Skeletal muscle cell (primary cell): ENCODE results near the gene CTH.
"Not testable (repeated sequence)": the region's sequence is repeated elsewhere in the genome, so short reads cannot be mapped to it uniquely, and the experiment has no call there.

Source experiments
- DNase-seq: peaks from one replicate; pipeline ENCODE4 v3.0.0-alpha.2; 2010; ENCODE audit warnings: low read depth
- H3K4me3 ChIP-seq: 2 replicates; pipeline ENCODE4 v1.5.1; 2011; ENCODE audit warnings: low read depth, mild to moderate bottlenecking, control low read depth, low read length, moderate library complexity

The CTH gene

DNA sequence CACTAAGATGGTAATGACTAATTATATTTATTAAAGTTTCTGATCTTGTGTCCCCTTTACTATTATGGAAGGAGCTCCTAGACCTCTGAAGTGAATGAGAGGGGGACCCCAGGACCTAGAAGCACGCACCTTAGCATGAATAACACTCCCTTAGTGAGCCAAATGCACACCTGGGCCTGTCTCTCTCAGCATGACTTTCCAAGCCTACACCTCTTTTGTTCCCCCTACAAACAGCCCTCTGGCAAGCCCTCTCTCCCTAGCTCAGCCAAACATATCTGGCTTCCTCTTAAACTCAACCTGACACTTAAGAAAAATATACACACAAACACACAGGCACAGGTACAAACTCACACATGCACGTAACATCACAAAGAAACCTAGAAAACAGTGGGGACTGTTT is 7.3 kb upstream of the CTH start:
- DNase-seq, result no peak
- H3K4me3 ChIP-seq, result no peak overlapping the region

GRCh38 chr1:70405780-70406416 is 5.2 kb upstream of the CTH start:
- H3K4me3 ChIP-seq, result no peak overlapping the region
- DNase-seq, result no peak

GRCh38 chr1:70409136-70409535 is 1.9 kb upstream of the CTH start:
- DNase-seq, result no peak
- no peak overlapping the region for H3K4me3 ChIP-seq

GRCh38 chr1:70411360-70411844 is 334 bp downstream of the CTH start:
- DNase-seq, result no peak
- H3K4me3 ChIP-seq, result peak overlapping the region; percentile 93

GRCh38 chr1:70415882-70416281 is 4.8 kb downstream of the CTH start:
- DNase-seq, result no peak
- H3K4me3 ChIP-seq, result no peak overlapping the region

DNA sequence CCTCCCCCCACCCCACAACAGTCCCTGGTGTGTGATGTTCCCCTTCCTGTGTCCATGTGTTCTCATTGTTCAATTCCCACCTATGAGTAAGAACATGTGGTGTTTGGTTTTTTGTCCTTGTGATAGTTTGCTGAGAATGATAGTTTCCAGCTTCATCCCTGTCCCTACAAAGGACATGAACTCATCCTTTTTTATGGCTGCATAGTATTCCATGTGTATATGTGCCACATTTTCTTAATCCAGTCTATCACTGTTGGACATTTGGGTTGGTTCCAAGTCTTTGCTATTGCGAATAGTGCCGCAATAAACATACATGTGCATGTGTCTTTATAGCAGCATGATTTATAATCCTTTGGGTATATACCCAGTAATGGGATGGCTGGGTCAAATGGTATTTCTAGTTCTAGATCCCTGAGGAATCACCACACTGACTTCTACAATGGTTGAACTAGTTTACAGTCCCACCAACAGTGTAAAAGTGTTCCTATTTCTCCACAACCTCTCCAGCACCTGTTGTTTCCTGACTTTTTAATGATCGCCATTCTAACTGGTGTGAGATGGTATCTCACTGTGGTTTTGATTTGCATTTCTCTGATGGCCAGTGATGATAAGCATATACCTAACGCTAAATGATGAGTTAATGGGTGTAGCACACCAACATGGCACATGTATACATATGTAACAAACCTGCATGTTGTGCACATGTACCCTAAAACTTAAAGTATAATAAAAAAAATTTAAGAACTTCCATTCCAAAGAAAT is 8.1 kb downstream of the CTH start:
- not testable (repeated sequence) for H3K4me3 ChIP-seq, DNase-seq

DNA sequence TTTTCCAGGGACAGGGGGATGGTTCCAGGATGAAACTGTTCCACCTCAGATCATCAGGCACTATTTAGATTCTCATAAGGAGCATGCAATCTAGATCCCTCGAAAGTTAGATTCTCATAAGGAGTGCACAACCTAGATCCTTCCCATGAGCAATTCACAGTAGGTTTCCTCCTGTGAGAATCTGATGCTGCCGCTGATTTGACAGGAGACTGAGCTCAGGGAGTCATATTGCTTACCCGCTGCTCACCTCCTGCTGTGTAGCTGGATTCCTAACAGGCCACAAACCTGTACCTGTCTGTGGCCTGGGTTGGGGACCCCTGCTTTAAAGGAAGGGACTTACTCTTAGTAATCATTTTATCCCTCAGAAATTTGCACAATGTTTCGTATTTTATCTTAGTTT is 9.3 kb downstream of the CTH start:
- H3K4me3 ChIP-seq, result no peak overlapping the region
- no peak for DNase-seq

- no peak for DNase-seq
- no peak overlapping the region for H3K4me3 ChIP-seq
These were observed 15.4 kb downstream of the CTH start for GRCh38 chr1:70426154-70427131.

GRCh38 chr1:70427976-70428375 is 16.9 kb downstream of the CTH start:
- no peak overlapping the region for H3K4me3 ChIP-seq
- DNase-seq, result no peak

- no peak overlapping the region for H3K4me3 ChIP-seq
- DNase-seq, result no peak
These were observed 18.2 kb downstream of the CTH start for GRCh38 chr1:70429219-70429618.

- no peak overlapping the region for H3K4me3 ChIP-seq
- no peak for DNase-seq
These were observed 18.7 kb downstream of the CTH start for GRCh38 chr1:70429757-70430156.

- no peak for DNase-seq
- H3K4me3 ChIP-seq, result no peak overlapping the region
These were observed 20.2 kb downstream of the CTH start for GRCh38 chr1:70431317-70431716.

- no peak overlapping the region for H3K4me3 ChIP-seq
- DNase-seq, result no peak
These were observed 20.8 kb downstream of the CTH start for GRCh38 chr1:70431874-70432273.

DNA sequence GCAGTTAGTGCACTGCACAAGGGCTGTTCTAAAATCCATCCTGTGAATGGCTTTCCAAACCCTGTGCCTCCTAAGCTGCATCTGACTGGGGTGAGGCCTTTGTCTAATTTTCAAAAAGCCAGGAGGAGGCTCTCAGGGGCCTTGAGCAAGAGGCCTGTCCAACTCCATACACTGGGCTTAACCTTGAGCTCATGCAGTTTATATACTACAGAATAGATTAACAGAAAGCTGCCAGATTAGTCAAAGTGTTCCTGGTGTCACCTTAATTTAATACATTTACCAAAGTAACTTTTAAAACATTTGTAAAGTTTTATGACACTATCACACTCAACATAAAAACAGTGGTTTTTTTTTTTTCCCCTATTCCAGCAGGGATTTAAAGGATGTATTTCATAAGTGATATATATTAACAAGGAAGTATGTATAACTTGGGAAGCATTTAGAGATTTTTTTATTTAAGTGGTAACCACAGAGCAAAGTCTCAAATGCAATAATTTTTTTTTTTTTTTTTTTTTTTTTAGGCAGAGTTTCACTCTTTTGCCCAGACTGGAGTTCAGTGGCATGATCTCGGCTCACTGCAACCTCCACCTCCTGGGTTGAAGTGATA is 23.3 kb downstream of the CTH start:
- H3K4me3 ChIP-seq, result no peak overlapping the region

DNA sequence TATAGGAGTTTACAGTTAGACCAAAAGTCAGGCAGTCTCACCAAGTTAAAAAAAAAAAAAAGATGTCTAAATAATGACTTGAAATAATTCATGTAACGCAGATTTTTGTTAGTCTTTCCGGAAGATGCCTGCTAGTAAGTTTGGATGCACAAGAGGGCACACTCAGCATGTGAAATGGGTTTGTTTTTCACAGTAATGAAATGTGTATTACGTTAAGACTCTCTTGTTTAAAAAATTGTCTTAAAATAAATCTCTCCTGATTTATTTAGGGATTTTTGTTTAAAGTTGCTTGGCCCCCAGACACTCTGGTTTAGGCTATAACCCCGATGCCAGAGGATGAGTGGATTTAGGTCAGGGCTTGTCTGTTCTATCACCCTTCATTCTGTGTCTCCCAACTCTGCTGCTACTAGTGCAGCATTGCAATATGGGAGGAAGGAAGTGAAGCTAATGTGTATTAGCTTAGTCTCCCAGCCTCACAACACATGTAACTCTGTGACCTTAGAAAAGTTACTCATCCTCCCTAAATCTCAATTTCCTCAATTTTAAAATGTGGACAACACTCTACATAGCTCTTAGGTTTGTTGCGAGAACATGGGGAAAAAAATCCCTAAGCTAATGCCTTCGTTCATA is 25.7 kb downstream of the CTH start:
- no peak overlapping the region for H3K4me3 ChIP-seq
- no peak for DNase-seq

More for the DNA sequence above, 23.3 kb downstream of the CTH start:
- no peak for DNase-seq

- DNase-seq, result no peak
- H3K4me3 ChIP-seq, result no peak overlapping the region
These were observed 27.5 kb downstream of the CTH start for GRCh38 chr1:70438529-70438928.

DNA sequence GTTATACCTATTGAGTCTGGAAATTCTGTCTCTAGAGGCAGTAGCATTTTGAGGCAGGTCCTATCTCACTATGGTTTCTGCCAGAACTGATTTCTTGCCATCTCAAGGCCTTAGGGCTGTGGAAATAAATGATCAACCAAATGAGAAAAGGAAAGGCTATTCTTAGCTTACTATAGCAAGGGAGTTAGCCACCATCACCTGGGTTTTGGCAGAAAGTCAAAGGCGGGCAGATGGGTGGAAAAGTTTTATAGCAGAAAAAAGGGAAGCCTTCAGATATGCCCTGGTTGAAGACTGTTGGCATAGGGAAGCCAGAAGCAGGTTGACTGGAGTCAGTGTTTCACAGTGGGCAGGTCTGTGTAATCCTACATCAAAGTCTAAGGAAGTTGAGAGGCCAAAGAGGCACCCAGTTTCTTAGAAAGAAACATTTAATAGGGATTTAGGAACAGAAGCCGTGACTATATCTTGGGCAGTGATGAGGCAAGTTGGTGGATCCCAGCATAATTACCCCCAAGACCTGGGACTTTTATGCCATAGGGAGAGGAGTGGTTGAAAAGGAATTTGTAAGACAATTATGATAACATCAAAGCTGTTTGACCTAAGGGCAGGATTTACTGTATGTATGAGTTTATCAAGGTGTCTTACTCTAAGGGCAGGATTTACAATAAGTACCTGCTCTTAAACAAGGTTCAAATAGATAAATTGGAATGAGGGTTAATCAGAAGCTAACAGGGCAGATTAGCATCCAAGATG is 29.7 kb downstream of the CTH start:
- no peak overlapping the region for H3K4me3 ChIP-seq
- no peak for DNase-seq

DNA sequence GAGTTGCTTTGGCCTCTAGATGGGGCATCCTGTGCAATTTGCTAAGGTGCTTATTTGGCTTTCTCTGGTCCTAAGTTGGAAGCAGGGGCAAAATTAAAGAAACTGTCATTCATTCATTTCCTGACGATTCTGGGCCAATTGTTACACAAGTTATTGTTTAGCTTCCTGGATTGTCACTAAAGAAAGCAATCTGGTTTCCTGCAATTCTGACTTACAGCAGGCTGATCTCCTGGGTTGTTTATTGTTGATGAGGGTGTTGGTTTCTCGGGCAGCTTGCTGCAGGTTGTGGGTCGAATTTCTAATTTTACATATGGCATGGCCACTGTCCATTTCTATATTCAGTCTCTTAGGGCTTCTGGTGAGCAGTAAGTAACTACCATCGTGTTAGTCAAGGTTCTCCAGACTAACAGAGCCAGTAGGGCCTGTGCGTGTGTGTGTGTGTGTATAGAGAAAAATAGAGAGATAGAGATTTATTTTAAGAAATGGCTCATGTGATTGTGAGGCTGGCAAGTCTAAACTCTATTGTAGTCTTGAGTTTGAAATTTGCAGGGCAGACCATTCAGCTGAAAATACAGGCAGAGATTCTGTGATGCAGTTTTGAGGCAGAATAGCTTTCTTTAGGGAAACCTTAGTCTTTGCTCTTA is 30.4 kb downstream of the CTH start:
- H3K4me3 ChIP-seq, result no peak overlapping the region
- no peak for DNase-seq
